Colon (tissue), 2 donors: ENCODE data around the gene OCLN.
"Not testable (repeated sequence)": the region's sequence is repeated elsewhere in the genome, so short reads cannot be mapped to it uniquely, and the experiment has no call there.

Experiments
- FAIRE-seq: peaks from 2 replicates; lab custom pipeline; 2012; peaks lifted over from hg19 to GRCh38; lab: Jason Lieb, UNC
- donor health status: control.
- donor health status: control.

The OCLN gene

DNA sequence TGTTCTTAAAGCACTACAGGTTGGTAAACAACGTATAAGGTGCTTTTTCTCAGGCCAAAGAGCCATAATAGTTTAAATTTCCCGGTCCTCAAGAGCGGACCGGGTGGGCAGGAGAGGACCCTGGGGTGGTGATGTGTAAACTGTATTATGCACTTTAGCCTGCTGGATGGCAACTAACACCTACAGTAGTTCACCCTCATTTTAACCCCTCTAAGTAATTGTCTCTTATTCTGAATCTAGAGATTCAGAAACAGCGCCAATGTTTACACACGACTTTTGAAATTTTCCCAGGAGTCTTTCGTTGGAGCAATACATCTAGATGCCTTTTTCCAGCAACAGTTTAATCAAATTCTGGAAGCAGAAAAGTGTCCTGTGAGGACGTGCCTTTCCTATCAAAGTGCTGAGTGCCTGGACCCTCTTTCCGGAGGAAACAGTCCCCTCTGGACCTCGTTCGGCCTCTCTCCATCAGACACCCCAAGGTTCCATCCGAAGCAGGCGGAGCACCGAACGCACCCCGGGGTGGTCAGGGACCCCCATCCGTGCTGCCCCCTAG is 676 bp upstream of the OCLN start:
- no peak for FAIRE-seq

DNA sequence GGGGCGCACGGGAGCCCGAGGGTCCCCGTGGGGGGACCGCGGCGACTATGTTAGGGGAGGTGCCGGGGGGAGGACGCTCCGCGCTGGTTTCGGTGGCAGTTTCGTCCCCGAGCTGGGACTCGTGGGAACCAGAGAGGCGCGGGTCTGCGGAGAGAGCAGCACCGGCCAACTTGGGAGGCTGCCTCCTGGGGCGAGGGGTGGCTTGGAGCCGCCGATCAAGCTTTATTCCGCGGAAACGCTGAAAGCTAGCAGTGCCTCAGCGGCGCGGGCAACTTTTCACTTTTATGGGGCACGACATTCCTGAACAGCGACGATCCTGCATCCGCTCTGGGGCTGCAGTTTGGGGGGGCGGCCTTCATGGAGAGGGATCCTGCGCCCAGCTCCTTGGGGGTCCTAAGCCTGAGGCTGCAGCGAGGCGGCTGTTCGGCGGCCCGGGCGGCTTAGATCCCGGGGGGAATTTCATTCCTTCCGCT is 369 bp downstream of the OCLN start:
- FAIRE-seq, result no peak

DNA sequence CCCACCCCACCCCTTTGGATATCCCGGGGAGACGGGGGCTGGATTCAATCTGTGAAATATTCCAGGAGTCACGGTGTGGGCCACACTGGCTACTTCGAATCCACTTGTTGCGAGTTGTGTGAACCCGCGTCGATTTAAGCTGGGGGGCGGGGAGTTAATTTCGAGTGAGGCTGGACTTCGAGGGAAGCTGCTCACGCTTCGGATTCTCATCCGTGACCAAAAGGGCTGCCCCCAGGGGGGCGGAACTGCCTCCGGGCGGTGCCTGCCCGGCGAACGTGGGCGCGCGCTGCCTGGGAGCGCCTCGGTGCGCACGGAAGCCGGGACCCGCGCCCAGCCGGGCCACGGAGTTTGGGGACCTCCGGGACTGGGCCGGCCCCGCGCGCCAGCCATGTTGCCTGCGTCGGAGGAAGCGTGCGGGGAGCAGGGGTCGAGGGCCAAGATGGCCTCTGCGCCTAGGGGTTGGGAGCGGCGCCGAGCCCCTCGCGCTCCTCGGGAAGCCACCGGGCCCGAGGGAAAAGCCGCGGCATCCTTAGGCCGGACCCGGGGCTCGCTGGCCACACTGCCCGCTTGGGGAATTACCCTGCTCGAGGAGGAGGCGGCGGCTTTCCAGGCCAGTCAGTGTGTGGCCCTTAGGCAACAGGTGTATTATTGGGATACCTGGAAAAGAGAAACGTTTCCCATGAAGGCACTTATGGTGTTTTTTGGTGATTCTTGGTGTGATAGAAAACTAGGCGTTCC is 975 bp downstream of the OCLN start:
- FAIRE-seq, result no peak

DNA sequence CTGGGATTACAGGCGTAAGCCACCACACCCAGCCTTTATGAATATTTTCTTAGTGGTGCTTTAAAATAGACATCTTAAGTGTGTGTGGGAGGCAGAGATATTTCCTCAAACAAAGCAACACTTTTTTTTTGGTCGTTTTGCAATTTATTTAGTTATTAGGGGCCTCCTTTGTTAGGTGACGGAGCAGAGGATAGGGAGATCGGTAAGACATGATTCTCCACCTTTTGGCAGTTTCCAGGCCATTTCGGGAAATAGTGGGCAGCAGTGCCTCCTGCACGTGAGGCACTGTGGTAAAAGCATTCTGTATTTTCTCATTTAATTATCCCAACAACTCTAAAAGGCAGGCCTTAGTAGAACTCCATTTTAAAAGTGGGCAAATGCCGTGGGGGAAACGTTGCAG is 1.9 kb downstream of the OCLN start:
- no peak for FAIRE-seq

DNA sequence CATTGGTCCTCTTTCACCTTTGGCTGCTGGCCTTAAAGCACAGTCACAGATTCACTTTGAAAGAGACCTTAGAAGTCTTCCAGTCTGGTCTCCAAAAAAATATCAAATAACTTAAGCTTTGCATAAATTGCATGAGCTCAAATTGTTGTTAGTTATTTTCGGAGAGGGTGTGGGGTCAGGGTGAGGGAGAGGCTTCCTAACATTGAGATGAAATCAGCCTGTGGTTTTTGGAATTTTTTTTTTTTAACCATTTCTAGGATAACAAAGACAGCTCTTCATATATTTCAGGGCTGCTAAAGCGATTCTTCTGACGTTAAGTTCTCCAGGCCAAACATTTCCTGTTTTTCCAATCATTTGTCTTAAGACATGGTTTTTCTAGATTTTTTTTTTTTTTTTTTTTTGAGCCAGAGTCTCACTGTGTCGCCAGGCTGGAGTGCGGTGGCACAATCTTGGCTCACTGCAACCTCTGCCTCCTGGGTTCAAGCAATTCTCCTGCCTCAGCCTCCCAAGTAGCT is 4.5 kb downstream of the OCLN start:
- FAIRE-seq, result no peak

DNA sequence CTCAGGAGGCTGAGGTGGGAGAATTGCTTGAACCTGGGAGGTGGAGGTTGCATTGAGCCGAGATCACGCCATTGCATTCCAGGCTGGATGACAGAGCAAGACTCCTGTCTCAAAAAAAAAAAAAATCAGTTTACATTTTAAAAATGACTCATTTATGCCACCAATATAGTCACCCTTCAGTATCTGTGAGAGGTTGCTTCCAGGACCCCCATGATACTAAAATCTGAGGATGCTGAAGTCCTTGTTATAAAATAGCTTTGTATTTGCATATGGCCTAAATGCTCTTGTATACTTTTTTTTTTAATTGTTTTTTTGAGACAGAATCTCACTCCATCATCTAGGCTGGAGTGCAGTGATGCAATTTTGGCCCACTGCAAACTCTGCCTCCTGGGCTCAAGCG is 5.8 kb downstream of the OCLN start:
- no peak for FAIRE-seq

DNA sequence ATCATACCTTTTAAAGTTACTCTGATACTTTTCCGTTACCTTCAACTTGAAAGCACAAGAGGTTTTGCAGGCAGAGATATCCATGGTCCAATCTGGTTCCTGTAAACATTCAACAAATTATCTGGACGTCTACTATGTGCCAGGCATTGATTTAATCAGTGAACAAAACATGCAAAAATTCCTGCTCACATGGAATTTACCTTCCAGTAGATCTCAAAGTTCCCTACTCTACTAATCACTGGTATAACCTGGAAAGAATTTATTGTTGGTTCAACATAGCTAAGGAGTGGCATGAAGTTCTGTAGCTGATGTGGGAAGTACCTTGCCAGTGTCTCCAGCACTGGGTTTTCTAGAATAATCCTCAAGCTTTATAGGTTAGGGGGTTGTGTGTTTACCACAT is 9.8 kb downstream of the OCLN start:
- no peak for FAIRE-seq

DNA sequence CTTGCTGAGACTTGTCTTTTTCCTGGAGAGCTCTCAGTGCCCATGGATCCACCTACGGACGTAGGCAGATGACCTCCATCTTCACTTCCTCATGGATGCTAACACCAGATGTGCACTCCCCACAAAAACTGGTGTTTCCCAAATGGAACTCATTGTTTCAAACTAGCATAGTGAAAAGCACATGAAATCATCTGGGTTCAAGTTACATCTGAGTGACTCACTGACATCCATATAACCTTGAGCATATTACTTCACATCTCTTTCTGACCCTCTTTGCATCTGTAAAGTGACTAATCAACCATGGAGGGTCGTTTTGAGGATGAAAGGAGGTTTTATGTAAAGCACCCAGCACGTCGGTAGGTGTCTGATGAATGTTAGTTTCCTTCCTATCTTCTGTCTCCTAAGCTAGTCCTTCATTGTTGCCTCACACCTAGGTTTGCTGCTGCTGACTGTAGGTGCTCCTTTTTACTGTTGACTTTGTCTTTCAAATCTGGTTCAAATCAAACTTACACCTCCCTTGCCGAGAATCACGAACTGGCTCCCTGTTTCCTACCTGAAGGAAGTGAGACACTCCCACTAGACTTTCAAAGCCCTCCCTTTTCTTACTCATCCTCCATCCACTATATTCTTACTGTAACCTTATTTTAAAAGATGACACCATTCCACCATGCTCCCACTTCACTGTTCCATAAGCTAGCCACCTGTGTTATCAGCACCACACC is 10.3 kb downstream of the OCLN start:
- no peak for FAIRE-seq

DNA sequence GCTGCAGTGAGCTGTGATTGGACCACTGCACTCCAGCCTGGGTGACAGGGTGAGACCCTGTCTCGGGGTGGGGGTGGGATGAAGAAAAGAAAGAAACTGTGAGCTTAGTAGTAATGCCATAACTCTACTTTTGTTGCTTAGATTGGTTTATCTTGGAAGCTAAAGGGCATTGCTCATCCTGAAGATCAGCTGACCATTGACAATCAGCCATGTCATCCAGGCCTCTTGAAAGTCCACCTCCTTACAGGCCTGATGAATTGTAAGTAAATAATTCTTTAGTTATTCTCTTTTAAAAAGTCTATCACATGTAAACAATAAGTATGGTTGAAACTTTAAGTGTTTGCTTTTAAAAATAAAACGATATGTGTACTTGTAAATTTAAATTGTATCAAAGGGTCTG is 11.4 kb downstream of the OCLN start:
- no peak for FAIRE-seq

DNA sequence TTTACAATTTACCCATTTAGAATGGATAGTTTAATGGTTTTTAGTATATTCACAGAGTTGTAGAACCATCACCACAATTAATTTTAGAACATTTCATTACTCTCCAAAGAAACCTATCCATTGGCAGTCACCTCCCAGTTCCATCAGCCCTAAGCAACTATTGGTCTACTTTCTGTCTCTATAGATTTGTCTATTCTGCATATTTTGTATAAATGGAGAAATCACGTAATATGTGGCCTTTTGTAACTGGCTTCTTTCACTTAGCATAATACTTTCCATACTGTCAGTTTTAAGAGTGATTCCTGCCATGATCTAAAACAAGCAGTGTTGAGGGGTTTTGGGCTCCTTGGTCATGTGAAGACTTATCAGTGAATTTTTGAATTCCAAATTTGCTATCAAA is 12.7 kb downstream of the OCLN start:
- FAIRE-seq, result no peak

DNA sequence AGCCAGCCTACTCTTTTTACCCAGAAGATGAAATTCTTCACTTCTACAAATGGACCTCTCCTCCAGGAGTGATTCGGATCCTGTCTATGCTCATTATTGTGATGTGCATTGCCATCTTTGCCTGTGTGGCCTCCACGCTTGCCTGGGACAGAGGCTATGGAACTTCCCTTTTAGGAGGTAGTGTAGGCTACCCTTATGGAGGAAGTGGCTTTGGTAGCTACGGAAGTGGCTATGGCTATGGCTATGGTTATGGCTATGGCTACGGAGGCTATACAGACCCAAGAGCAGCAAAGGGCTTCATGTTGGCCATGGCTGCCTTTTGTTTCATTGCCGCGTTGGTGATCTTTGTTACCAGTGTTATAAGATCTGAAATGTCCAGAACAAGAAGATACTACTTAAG is 16.6 kb downstream of the OCLN start:
- no peak for FAIRE-seq

DNA sequence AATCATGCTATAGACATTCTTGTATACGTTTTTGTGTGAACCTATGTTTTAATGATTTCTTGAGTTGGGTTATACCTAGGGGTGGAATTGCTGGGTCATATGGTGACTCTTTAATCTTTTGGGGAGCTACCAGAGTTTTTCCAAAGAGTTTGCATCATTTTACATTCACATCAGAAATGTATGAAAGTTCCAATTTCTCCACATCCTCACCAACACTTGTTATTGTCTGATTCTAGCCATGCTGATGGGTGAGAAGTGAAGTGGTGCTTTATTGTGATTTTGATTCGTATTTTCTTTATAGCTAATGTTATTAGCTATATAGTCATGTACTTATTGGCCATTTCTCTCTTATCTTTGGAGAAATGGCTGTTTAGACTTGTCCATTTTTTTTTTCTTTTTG is 18.1 kb downstream of the OCLN start:
- no peak for FAIRE-seq

DNA sequence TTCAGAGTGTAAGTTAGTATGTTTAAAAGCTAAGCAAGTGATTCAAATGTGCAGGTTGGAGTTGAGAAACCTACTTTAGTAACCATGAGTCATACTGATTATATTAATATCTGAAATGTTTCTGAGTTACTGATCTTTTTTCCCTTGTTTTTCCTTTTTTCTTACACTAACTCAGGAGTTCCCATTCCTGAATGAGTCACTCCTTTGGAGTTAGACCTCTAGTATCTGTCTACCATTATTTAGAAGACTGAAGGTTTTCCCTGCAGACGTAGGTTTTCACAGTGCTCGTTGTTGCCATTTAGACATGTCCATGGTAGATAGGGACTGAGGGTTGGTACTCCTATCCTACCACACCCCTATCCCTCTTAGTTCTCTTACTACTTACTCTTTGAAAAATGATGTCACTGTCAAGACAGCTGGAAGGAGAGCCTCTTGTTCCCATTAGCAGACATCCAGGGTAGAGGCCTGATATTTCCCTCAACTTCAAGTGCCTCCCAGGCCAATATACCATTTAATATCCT is 20.2 kb downstream of the OCLN start:
- FAIRE-seq, result no peak

DNA sequence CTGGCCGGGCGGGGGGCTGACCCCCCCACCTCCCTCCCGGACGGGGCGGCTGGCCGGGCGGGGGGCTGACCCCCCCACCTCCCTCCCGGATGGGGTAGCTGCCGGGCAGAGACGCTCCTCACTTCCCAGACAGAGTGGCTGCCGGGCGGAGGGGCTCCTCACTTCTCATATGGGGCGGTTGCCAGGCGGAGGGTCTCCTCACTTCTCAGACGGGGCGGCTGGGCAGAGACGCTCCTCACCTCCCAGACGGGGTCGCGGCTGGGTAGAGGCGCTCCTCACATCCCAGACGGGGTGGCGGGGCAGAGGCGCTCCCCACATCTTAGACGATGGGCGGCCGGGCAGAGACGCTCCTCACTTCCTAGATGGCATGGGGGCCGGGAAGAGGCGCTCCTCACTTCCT is 23.0 kb downstream of the OCLN start:
- not testable (repeated sequence) for FAIRE-seq

DNA sequence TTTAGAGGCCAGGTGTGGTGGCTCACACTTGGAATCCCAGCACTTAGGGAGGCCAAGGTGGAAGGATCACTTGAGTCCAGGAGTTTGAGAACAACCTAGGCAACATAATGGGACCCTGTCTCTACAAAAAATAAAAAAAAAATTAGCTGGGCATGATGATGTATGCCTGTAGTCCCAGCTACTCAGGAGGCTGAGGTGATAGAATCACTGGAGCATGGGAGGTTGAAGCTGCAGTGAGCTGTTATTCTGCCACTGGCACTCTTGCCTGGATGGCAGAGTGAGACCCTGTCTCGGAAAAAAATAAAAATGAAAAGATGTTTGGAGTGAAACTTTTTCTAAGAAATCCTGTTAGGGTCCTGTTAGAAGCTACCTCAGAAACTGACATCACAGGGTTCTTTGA is 24.2 kb downstream of the OCLN start:
- FAIRE-seq, result no peak

DNA sequence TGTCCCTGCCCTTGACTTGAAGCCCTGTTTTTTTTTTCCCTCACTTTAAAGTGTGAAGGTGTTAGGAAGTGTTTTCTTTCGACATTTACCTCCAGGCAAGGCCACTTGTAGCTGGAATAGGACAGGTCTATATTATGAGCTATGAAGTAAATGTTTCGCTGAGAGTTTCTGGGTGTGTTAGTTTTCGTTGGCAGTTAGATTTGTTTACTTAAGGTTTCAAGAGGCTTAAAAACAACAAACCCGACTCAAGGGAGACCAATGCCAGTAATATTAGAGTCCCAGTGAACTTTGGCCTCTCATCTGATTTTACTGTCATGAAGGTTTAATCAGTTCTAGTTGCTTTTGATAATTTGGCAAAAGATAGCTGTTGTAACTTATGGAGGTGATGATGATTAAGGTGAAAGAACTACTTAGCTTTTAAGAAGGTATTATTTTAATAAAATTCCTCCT is 25.2 kb downstream of the OCLN start:
- peak; percentile 75 for FAIRE-seq

DNA sequence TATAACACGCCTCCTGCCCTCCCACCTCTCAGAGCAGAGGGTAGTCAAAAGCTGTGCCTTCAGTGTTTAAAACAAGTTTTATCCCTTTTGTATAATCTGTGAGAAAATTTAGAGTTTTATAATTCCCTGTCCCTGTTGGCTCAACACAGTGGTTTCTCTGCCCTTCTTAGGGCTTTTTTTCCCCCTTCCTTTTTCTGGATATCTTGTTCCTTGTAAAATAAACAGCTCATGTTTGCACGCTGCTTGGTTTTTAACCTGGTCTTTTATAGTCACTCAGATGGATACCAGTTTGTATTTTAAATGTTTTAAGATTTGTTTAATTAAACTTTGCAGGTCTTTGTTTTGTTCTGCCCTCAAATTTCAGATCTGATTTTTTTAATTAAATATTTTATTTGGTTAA is 26.7 kb downstream of the OCLN start:
- no peak for FAIRE-seq

DNA sequence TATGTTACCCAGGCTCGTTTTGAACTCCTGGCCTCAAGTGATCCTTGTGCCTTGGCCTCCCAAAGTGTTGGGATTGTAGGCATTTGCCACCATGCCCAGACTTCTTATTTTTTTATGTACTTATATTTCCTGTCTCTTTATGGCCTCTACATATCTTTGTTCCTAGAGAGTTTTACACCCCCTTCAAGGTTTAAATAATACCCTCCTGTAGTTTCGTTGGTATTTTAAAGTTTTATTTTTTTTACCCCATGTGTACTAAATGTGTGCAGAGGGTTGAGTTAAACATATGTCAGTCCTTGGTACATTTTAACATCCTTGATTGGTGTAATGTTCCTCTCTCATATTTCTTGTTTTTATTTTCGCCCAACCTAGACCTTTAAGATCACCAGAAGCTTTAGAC is 29.4 kb downstream of the OCLN start:
- no peak for FAIRE-seq

DNA sequence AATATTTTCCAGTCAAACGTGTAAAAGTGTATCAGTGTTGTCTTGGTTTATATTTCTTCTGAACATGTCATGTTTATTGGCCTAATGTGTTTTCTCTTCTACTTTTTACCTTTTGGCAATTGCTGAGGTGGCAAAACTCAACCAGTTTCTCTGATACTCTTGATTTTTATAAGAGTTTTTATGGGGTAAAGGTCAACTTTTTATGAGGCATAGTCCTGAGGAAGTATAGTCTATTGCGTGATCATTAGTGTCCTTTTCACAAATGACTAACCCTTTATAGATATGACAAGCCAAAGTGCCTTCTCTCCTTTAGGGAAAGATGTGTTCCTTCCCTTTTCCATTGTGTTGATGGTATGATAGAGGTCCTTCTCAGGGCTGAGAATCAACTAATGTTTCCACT is 32.9 kb downstream of the OCLN start:
- no peak for FAIRE-seq

DNA sequence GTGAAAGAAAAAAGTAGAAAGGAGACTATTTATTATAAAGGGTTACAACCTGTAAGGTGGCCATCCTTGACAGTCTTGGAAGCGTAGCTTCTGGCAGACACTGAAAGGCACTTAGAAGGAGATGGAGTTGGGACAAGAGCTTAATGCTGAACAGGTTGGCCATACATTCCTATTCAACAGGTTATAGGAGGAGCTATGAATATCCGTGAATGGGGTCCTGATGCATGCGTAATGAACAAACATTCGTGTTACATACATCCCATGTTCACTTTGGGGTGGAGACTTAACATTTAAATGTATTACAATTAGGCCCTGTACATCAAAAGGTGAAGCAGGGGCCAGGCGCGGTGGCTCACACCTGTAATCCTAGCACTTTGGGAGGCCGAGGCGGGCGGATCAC is 34.1 kb downstream of the OCLN start:
- FAIRE-seq, result no peak

DNA sequence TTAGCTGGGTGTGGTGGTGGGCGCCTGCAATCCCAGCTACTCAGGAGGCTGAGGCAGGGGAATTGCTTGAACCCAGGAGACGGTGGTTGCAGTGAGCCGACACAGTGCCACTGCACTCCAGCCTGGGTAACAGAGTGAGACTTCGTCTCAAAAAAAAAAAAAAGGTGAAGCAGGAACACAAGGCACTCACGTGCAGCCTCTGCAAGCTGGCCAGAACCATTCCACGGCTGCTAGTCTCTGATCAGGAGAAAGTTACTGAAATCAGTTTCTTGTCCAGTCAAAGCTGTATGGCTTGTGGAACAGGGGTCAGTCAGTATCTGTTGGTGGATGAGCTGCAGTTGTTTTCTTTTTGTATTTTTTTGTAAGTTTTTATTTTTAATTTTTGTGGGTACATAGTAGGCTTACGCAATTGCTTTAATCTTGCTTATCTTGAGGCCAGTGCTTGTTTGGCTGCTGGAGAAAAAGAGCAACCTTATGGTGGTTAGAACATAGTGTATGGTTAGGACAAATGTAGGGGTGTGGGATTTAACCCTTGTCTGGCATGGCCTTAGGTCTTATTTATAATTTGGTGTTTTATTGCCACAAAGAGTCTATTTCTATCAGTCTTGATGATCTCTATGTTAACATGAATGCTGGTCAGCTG is 34.7 kb downstream of the OCLN start:
- no peak for FAIRE-seq

DNA sequence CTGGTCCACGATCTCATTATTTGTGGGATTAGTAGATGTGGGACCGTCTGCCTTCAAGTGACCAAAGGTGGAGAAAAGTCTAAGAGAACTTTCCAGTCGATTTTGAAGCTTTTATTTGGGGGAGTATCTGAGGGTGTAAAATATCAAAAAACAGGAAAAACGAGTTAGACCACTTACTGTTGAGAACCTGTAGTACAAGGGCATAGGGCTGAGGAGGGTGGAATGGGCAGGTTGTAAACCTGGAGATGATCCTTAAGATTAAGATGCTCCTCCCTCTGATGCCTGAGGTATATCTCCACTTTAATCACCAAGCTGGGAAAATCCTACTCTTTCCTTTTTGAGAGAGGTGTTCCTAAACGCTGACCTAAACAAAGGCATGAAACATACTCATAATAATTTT is 35.4 kb downstream of the OCLN start:
- FAIRE-seq, result no peak

DNA sequence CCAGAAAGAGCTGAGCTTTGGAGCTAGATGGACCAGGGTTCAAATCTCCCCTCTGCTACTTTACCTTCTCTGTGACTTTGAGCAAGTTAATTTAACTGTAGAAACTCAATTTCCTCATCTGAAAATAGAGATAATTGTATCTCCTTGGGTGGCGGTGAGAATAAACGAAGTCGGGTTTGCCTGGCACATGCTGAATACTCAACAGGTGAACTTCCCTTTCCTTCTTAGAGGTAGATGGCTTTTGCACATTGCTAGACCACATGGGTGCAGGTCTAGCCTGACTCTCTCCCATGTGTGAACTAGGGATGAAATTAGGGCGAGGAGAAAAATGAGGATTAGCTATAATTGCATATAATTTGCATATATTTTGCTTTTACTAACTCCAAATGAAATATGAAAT is 36.0 kb downstream of the OCLN start:
- FAIRE-seq, result no peak
